ENCODE results near the gene FMOD. TPM values are rescaled to one million over a fixed set of nuclear protein-coding genes. Genes with fewer than 3 reads are reported as not detected.
"Not testable (repeated sequence)": the region's sequence is repeated elsewhere in the genome, so short reads cannot be mapped to it uniquely, and the experiment has no call there.

Gene FMOD
- total and polyA plus RNA-seq, 12 donors: 4.5 to 20.5 (median 10.5) TPM

- ATAC-seq (no peak), DNase-seq (no peak)
- 62 to 64% methylated on average over 11 of the region's 11 CpGs for WGBS, 2 donors
- no peak for TF ChIP-seq CTCF (IDR thresholded peaks at IDR 0.05)
- H3K4me1 ChIP-seq: peaks cover 0 to 36% (median 13%) of the 10 kb centered on the region in 9 donors
- intact Hi-C loops (cut with DNase I): no loop called here
- H3K27me3 ChIP-seq: no peaks in the 10 kb centered on the region
- no peaks in the 10 kb centered on the region for H3K36me3 ChIP-seq
- no peaks in the 10 kb centered on the region for H3K9me3 ChIP-seq
- peak overlapping the region in 2 of 10 donors; percentile 26 to 30 for H3K27ac ChIP-seq
- H3K4me3 ChIP-seq: no peak overlapping the region
These were observed 50.2 kb downstream of the FMOD start for GRCh38 chr1:203300441-203301330.

GRCh38 chr1:203299719-203300429, 51.0 kb downstream of the FMOD start:
- Histone ChIP-seq H3K27ac (peak overlapping the region in 2 of 10 donors; percentile 24 to 30), H3K4me1 (peaks cover 0 to 33% (median 12%) of the 10 kb centered on the region in 9 donors)
- H3K4me3 ChIP-seq; ATAC-seq; DNase-seq; intact Hi-C loops (cut with DNase I); H3K27me3 ChIP-seq; H3K36me3 ChIP-seq; H3K9me3 ChIP-seq: not testable (repeated sequence)
- 93 to 94% methylated on average over 8 of the region's 8 CpGs for WGBS, 2 donors

GRCh38 chr1:203299169-203299568, 51.8 kb downstream of the FMOD start:
- no peak overlapping the region for H3K27ac ChIP-seq

GRCh38 chr1:203296460-203297073, 54.4 kb downstream of the FMOD start:
- ATAC-seq: peak in 6 of 8 donors; percentile 11 to 63 (median 30)

More at GRCh38 chr1:203299169-203299568, 51.8 kb downstream of the FMOD start:
- no peak for ATAC-seq
- DNase-seq: no peak
- no peaks in the 10 kb centered on the region for H3K27me3 ChIP-seq
- no peaks in the 10 kb centered on the region for H3K9me3 ChIP-seq
- no peak overlapping the region for H3K4me3 ChIP-seq
- H3K36me3 ChIP-seq: no peaks in the 10 kb centered on the region
- intact Hi-C loops (cut with DNase I): no loop called here
- TF ChIP-seq CTCF (IDR thresholded peaks at IDR 0.05): no peak
- H3K4me1 ChIP-seq: peaks cover 0 to 26% (median 6%) of the 10 kb centered on the region in 9 donors
- WGBS, 2 donors: 81 to 87% methylated on average over 4 of the region's 4 CpGs

More at GRCh38 chr1:203296460-203297073, 54.4 kb downstream of the FMOD start:
- H3K36me3 ChIP-seq: no peaks in the 10 kb centered on the region
- H3K27ac ChIP-seq: no peak overlapping the region
- H3K27me3 ChIP-seq: no peaks in the 10 kb centered on the region
- no peak for TF ChIP-seq CTCF (IDR thresholded peaks at IDR 0.05)
- H3K4me1 ChIP-seq: peaks cover 0 to 26% (median 6%) of the 10 kb centered on the region in 9 donors
- 72 to 77% methylated on average over 7 of the region's 7 CpGs for WGBS, 2 donors
- no peak overlapping the region for H3K4me3 ChIP-seq
- DNase-seq: no peak
- intact Hi-C loops (cut with DNase I): no loop called here
- H3K9me3 ChIP-seq: no peaks in the 10 kb centered on the region
